GM12878 (cell line): Measurements from ENCODE around the gene MEX3D. TPM values are rescaled to one million over a fixed set of nuclear protein-coding genes. Genes with fewer than 3 reads are reported as not detected.

ENCODE experiments used
- ATAC-seq: fragments of 200-7000 bp; cut with Tn5 transposase; 3 replicates; pipeline ENCODE4 v1.9.1; 2020; ENCODE audit warnings: mild to moderate bottlenecking, moderate library complexity
- BruUV-seq: library from RNA; stranded (reverse); fragments of 400-500 nt; replicated peaks from 2 replicates; lab custom pipeline; 2021; lab: Mats Ljungman, UMichigan
- CTCF ChIA-PET: fragments of 300-600 bp; sonication (Branson Sonifier 250); formaldehyde crosslinking; extraction: SDS; loops from one replicate; lab custom pipeline; 2021; ENCODE audit warnings: inconsistent platforms; lab: Yijun Ruan, JAX
- POLR2A ChIA-PET: fragments of 350-600 bp; formaldehyde crosslinking; extraction: SDS; loops from one replicate; lab custom pipeline; 2021; ENCODE audit warnings: inconsistent platforms; lab: Charles Lee
- RAD21 ChIA-PET: fragments of 300-600 bp; sonication (Branson Sonifier 250); formaldehyde crosslinking; loops from one replicate; lab custom pipeline; 2023; ENCODE audit warnings: antibody characterized with exemption; ENCODE audit not compliant: unreplicated experiment; lab: Charles Lee
- SMC1A ChIA-PET: fragments of 300-600 bp; sonication (Branson Sonifier 250); formaldehyde crosslinking; loops from one replicate; lab custom pipeline; 2023; ENCODE audit not compliant: unreplicated experiment, uncharacterized antibody; lab: Charles Lee
- DNase-seq: peaks from one replicate; pipeline ENCODE4 v3.0.0-alpha.2; 2011; ENCODE audit warnings: low read depth, low spot score
- FAIRE-seq: peaks from 3 replicates; lab custom pipeline; 2011; peaks lifted over from hg19 to GRCh38; lab: Jason Lieb, UNC
- H2AFZ ChIP-seq: 2 replicates; pipeline ENCODE4 v1.6.0; 2011; ENCODE audit warnings: low read depth, low read length, control low read depth; ENCODE audit not compliant: control insufficient read depth
- H3K27ac ChIP-seq: 2 replicates; pipeline ENCODE4 v1.5.1; 2011; ENCODE audit warnings: control low read depth; ENCODE audit not compliant: control insufficient read depth, insufficient read depth
- H3K27me3 ChIP-seq, 2 experiments: replicated peaks in 1 of 2; 2 replicates each; pipeline versions ENCODE4 v1.6.0 to v1.6.1; 2011; ENCODE audit warnings: low read length in 1 of 2; ENCODE audit not compliant: control insufficient read depth in 2 of 2, insufficient read depth in 2 of 2
- H3K36me3 ChIP-seq, 2 experiments: 2 replicates each; pipeline ENCODE4 v1.5.1; 2011; ENCODE audit warnings: low read length in 1 of 2; ENCODE audit not compliant: control insufficient read depth in 2 of 2, insufficient read depth in 2 of 2
- H3K4me1 ChIP-seq: 2 replicates; pipeline ENCODE4 v1.6.1; 2011; ENCODE audit warnings: mild to moderate bottlenecking, low read length, moderate library complexity, mixed read lengths; ENCODE audit not compliant: control insufficient read depth, insufficient read depth
- H3K4me2 ChIP-seq: 2 replicates; pipeline ENCODE4 v1.6.0; 2011; ENCODE audit warnings: control low read depth; ENCODE audit not compliant: control insufficient read depth, insufficient read depth
- H3K4me3 ChIP-seq: fragments of 200-600 bp; sonication (generic); 2 replicates; pipeline ENCODE4 v1.5.1; 2016
- H3K79me2 ChIP-seq: 2 replicates; pipeline ENCODE4 v1.6.0; 2011; ENCODE audit warnings: low read length; ENCODE audit not compliant: control insufficient read depth, insufficient read depth
- H3K9ac ChIP-seq: 2 replicates; pipeline ENCODE4 v1.8.0; 2011; ENCODE audit warnings: low read length, control low read depth, mixed read lengths; ENCODE audit not compliant: control insufficient read depth, insufficient read depth
- H3K9me3 ChIP-seq: replicated peaks from 3 replicates; pipeline ENCODE4 v1.5.1; 2011; ENCODE audit warnings: mild to moderate bottlenecking, low read length; ENCODE audit not compliant: control insufficient read depth, insufficient read depth
- H4K20me1 ChIP-seq: 2 replicates; pipeline ENCODE4 v1.6.0; 2011; ENCODE audit not compliant: control insufficient read depth, insufficient read depth
- CBX3 ChIP-seq: fragments of 200-600 bp; sonication (generic); IDR thresholded peaks from 2 replicates; pipeline ENCODE4 v1.6.1; 2016; ENCODE audit warnings: low read depth, borderline replicate concordance
- CBX5 ChIP-seq: sonication (generic); IDR thresholded peaks from 2 replicates; pipeline ENCODE4 v1.6.1; 2016; ENCODE audit warnings: low read depth, moderate library complexity, mild to moderate bottlenecking, inconsistent platforms
- CHD1 ChIP-seq: IDR thresholded peaks from 2 replicates; pipeline ENCODE4 v1.6.1; 2012; ENCODE audit warnings: low read depth, low read length, improper control_type of control experiment
- CHD2 ChIP-seq: IDR thresholded peaks from 2 replicates; pipeline ENCODE4 v1.6.1; 2011; ENCODE audit warnings: low read depth, low read length, improper control_type of control experiment, borderline replicate concordance
- CHD4 ChIP-seq: fragments of 200-600 bp; sonication (generic); IDR thresholded peaks from 2 replicates; pipeline ENCODE4 v1.6.1; 2016; ENCODE audit warnings: mild to moderate bottlenecking
- JUND ChIP-seq: IDR thresholded peaks from 2 replicates; pipeline ENCODE4 v1.6.1; 2012; ENCODE audit warnings: low read depth, mild to moderate bottlenecking, low read length, improper control_type of control experiment, moderate library complexity
- NR2C2 ChIP-seq: IDR thresholded peaks from 2 replicates; pipeline ENCODE4 v1.6.1; 2011; ENCODE audit warnings: borderline replicate concordance, low read depth; ENCODE audit not compliant: control insufficient read depth, insufficient read length
- PAX8 ChIP-seq: fragments of 450-650 bp; IDR thresholded peaks from 2 replicates; pipeline ENCODE4 v1.6.1; 2017; ENCODE audit warnings: mild to moderate bottlenecking, moderate library complexity
- WGBS: methylation state at CpG from one replicate; pipeline ENCODE4 v1.1.6; 2016; ENCODE audit warnings: low lambda C conversion rate; ENCODE audit not compliant: insufficient replicate concordance, insufficient coverage; ENCODE audit errors: missing lambda C conversion rate; 5-methylcytosine and 5-hydroxymethylcytosine counted together
- in situ Hi-C: fragments of 300-500 bp; cut with MboI; formaldehyde crosslinking; loops from 9 replicates; pipeline ENCODE4 v1.14.3; 2018; ENCODE audit warnings: mixed read lengths
- intact Hi-C: fragments of 100-400 bp; cut with micrococcal nuclease; formaldehyde crosslinking; loops from one replicate; pipeline ENCODE4 v1.14.2; 2022; ENCODE audit not compliant: unreplicated experiment
- polyA plus RNA-seq, 11 experiments: library from polyadenylated mRNA; depleted of rRNA in 4 of 11; unstranded in 6 of 11; stranded (reverse) in 5 of 11; fragments of >200 nt; fragmentation: Nextera tagmentation in 4 of 11; fragmentation: Illumina TruSeq in 1 of 11; extraction: Ambion mirVana in 4 of 11; extraction: Trizol in 1 of 11; gene quantifications; 1 replicate in 1 of 11; 2 replicates in 10 of 11; pipeline versions ENCODE4 v1.2.1 to v1.2.3, GENCODE V29; 2011 to 2016; ENCODE audit warnings: inconsistent platforms in 2 of 11, missing spikeins in 2 of 11, low read depth in 1 of 11
- total RNA-seq, 4 experiments: library from RNA; depleted of rRNA in 3 of 4; stranded (reverse); fragments of >200 nt in 3 of 4; fragmentation: Illumina TruSeq in 1 of 4; extraction: Trizol in 1 of 4; gene quantifications; 2 replicates each; pipeline versions ENCODE4 v1.2.1 to v1.2.3, GENCODE V29; 2013 to 2021
- TF ChIP-seq, protein P1 (sequence below): fragments of 450-650 bp; IDR thresholded peaks from 2 replicates; pipeline ENCODE4 v1.6.1; 2017; ENCODE audit warnings: mild to moderate bottlenecking, low read depth, inconsistent platforms; ENCODE audit not compliant: poor library complexity, severe bottlenecking
- TF ChIP-seq, protein P2 (sequence below): fragments of 450-650 bp; IDR thresholded peaks from 2 replicates; pipeline ENCODE4 v1.6.1; 2017; ENCODE audit warnings: low read depth, mild to moderate bottlenecking, moderate library complexity

MEX3D gene
- total and polyA plus RNA-seq, 10 of the 15 experiments (the other 5 are each of a cell fraction or from before 2014, with no cell fraction given): 0.18 to 6.8 (median 0.81) TPM

- no peak for FAIRE-seq
- no peak for ATAC-seq
- no peak overlapping the region for H3K9ac ChIP-seq
- no peaks in the 10 kb centered on the region for H3K79me2 ChIP-seq
- no peak for TF ChIP-seq PAX8
- no peak for TF ChIP-seq JUND
- TF ChIP-seq CHD4: no peak
- no peak overlapping the region for H3K4me2 ChIP-seq
- ChIA-PET CTCF (no interaction called here), SMC1A (no interaction called here), POLR2A (no interaction called here), RAD21 (no interaction called here)
- H3K4me1 ChIP-seq: no peaks in the 10 kb centered on the region
- no peaks in the 10 kb centered on the region for H3K9me3 ChIP-seq
- H4K20me1 ChIP-seq: no peaks in the 10 kb centered on the region
- H2AFZ ChIP-seq: no peak overlapping the region
- H3K27me3 ChIP-seq: no peaks in the 10 kb centered on the region
- no peak overlapping the region for H3K4me3 ChIP-seq
- in situ Hi-C loops (no loop called here), intact Hi-C loops (no loop called here)
- BruUV-seq: no TSS peak
- H3K36me3 ChIP-seq: peaks cover 0 to 4% of the 10 kb centered on the region in 2 experiments; a peak in 2 of 4 replicates
- WGBS: 91% methylated on average over 34 of the region's 34 CpGs
- DNase-seq: no peak
- no peak overlapping the region for H3K27ac ChIP-seq
Observed at GRCh38 chr19:1574354-1575136, 6.4 kb upstream of the MEX3D start.

- CTCF ChIA-PET: interaction anchor here (0.8 kb wide), 1 partner anchor 18 kb away, joined by 3 read pairs; no protein-coding TSS in a partner anchor
- no peaks in the 10 kb centered on the region for H3K4me1 ChIP-seq
- H3K36me3 ChIP-seq: no peaks in the 10 kb centered on the region
- TF ChIP-seq CHD1 (no peak), CBX5 (no peak), NR2C2 (no peak), CHD2 (no peak), CBX3 (no peak)
- TF ChIP-seq, protein P1, sequence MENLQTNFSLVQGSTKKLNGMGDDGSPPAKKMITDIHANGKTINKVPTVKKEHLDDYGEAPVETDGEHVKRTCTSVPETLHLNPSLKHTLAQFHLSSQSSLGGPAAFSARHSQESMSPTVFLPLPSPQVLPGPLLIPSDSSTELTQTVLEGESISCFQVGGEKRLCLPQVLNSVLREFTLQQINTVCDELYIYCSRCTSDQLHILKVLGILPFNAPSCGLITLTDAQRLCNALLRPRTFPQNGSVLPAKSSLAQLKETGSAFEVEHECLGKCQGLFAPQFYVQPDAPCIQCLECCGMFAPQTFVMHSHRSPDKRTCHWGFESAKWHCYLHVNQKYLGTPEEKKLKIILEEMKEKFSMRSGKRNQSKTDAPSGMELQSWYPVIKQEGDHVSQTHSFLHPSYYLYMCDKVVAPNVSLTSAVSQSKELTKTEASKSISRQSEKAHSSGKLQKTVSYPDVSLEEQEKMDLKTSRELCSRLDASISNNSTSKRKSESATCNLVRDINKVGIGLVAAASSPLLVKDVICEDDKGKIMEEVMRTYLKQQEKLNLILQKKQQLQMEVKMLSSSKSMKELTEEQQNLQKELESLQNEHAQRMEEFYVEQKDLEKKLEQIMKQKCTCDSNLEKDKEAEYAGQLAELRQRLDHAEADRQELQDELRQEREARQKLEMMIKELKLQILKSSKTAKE: no peak
- TF ChIP-seq, protein P2, sequence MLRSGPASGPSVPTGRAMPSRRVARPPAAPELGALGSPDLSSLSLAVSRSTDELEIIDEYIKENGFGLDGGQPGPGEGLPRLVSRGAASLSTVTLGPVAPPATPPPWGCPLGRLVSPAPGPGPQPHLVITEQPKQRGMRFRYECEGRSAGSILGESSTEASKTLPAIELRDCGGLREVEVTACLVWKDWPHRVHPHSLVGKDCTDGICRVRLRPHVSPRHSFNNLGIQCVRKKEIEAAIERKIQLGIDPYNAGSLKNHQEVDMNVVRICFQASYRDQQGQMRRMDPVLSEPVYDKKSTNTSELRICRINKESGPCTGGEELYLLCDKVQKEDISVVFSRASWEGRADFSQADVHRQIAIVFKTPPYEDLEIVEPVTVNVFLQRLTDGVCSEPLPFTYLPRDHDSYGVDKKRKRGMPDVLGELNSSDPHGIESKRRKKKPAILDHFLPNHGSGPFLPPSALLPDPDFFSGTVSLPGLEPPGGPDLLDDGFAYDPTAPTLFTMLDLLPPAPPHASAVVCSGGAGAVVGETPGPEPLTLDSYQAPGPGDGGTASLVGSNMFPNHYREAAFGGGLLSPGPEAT: no peak
- TF ChIP-seq, all 136 proteins: peak for 0
- no peak for FAIRE-seq
- ChIA-PET SMC1A (no interaction called here), POLR2A (no interaction called here), RAD21 (no interaction called here)
- in situ Hi-C loops: no loop called here
- Histone ChIP-seq H3K4me3 (no peak overlapping the region), H4K20me1 (no peaks in the 10 kb centered on the region), H2AFZ (no peak overlapping the region), H3K9ac (no peak overlapping the region), H3K79me2 (no peaks in the 10 kb centered on the region), H3K27me3 (no peaks in the 10 kb centered on the region), H3K4me2 (no peak overlapping the region), H3K9me3 (no peaks in the 10 kb centered on the region), H3K27ac (no peak overlapping the region)
- BruUV-seq: no TSS peak
- no peak for DNase-seq
- ATAC-seq: no peak
- intact Hi-C loops: no loop called here
- WGBS: 61% methylated on average over 8 of the region's 9 CpGs
Observed at GRCh38 chr19:1572795-1573194, 4.7 kb upstream of the MEX3D start.
